DMS114 treated with DMSO at 0.1 percent for 48 hours (cell line): ENCODE results near the gene PGBD1.
A peak's percentile ranks its signal among the peaks of the same experiment; 100 is the strongest.
"Not testable (repeated sequence)": the region's sequence is repeated elsewhere in the genome, so short reads cannot be mapped to it uniquely, and the experiment has no call there.

Experiments used
- DNase-seq: peaks from one replicate; lab custom pipeline; 2025; ENCODE audit not compliant: unreplicated experiment; lab: John Stamatoyannopoulos, UW

The PGBD1 gene

DNA sequence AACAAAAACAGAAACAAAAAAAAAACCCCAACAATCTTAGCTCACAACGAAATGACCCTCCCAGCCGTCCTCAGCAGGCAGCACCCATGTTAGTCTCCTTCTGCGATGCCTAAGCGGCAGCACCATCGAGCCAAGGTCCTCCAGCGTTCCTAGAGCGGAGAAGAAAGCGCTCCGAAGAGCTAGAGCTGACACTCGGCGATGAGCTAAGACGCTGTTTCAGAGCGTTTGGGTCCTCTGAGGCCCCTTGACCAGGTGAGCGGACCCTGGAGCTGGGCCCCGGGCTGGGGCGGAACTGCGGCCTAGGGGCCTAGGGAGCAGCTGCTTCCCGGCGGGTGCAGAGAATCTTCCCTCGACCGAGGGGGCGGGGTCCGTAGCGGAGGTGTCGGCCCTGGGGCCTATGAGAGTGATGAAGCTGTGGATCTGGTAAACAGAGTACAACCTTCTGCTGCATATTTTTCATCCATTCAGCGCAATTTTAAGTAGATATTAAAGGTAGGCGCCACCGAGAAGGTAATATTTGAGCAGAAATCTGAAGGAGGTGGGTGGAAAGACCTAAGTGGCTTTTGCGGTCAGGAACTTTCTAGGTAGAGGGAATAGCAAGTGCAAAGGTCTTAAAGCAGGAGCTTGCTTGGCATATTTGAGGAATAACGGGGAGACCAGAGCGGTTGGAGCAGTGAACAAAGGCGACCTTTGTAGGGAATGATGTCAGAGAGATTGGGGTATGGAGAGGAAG is 14.2 kb upstream of the PGBD1 start, which contains the start of gene ZSCAN26:
ZSCAN26 (plus strand) TSS at position 182 of the 733 bp plus-strand sequence. CDS start 4,777 bp downstream, outside the sequence.
- peak; percentile 92 for DNase-seq

DNA sequence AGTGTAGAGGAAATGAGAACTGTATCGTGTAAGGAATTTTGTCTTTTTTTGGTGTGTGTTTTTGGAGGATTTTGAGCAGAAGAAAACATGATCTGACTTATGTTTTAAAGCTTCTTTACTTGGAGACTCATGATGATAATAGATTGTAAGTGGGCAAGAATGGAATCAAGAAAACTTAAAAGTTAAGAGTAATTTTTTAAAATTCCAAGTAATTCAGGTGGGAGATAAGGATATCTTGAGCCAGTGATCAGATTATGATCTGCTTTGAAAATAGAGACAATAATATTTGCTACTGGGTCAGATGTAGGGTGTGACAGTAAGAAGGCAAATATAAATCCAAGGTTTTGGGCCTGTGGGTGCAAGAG is 13.7 kb upstream of the PGBD1 start:
- no peak for DNase-seq

DNA sequence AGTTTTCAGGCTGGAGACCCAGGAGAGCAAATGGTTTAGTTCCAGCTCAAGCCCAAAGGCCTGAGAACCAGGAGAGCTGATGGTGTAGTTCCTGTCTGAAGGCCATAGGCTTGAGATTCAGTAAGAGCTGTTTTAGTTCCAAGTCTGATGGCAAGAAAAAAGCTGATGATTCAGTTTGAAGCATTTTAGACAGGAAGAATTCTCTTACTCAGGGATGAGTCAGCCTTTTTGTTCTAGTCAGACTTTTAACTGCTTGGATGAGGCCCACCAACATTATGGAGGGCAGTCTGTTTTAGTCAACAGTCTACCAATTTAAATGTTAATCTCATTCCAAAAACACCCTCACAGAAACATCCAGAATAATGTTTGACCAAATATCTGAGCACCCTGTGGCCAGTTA is 11.9 kb upstream of the PGBD1 start:
- DNase-seq: no peak

- DNase-seq: no peak
These were observed 6.5 kb upstream of the PGBD1 start for GRCh38 chr6:28274888-28275287.

DNA sequence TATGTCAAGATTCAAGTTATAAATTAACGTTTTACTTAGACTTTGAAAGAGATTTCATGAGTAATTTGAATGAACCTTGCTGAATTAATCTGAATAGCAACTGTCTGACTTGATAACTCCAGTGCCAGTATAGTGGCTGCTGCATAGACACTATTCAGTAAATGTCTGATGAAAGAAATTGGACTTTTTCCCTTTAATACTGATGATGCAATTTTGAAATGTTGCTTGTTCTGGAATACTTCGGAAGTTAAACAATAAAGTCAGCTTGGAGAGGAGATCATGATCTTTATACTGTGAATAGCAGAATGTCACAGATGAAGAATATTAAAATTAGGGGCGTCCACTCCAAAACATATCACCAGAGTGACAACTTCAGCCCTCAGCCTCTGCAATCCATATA is 3.6 kb upstream of the PGBD1 start:
- DNase-seq: no peak

- no peak for DNase-seq
These were observed 631 bp upstream of the PGBD1 start for GRCh38 chr6:28280595-28281287.

- DNase-seq: no peak
These were observed 1.6 kb downstream of the PGBD1 start for GRCh38 chr6:28282926-28283325.

GRCh38 chr6:28291573-28291972 is 10.2 kb downstream of the PGBD1 start:
- no peak for DNase-seq

DNA sequence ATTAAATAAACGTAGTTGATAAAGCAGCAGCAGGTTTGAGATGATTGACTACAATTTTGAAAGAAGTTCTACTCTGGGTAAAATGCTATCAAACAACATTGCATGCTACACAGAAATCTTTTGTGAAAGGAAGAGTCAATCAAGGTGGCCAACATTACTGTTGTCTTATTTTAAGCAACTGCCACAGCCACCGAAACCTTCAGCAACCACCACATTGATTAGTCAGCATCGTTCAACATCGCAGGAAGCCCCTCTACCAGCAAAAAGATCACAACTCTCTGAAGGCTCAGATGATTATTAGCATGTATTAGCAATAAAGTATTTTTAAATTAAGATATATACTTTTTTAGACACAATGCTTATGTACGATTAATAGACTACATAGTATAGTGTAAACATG is 14.0 kb downstream of the PGBD1 start:
- DNase-seq: no peak

GRCh38 chr6:28296520-28297060 is 15.2 kb downstream of the PGBD1 start:
- no peak for DNase-seq

GRCh38 chr6:28303570-28303969 is 22.2 kb downstream of the PGBD1 start:
- no peak for DNase-seq

GRCh38 chr6:28306363-28306762 is 25.0 kb downstream of the PGBD1 start:
- not testable (repeated sequence) for DNase-seq

- no peak for DNase-seq
These were observed 29.9 kb downstream of the PGBD1 start for GRCh38 chr6:28311139-28311823.

GRCh38 chr6:28312939-28313338 is 31.6 kb downstream of the PGBD1 start:
- DNase-seq: no peak

- no peak for DNase-seq
These were observed 34.3 kb downstream of the PGBD1 start for GRCh38 chr6:28315628-28316027.

DNA sequence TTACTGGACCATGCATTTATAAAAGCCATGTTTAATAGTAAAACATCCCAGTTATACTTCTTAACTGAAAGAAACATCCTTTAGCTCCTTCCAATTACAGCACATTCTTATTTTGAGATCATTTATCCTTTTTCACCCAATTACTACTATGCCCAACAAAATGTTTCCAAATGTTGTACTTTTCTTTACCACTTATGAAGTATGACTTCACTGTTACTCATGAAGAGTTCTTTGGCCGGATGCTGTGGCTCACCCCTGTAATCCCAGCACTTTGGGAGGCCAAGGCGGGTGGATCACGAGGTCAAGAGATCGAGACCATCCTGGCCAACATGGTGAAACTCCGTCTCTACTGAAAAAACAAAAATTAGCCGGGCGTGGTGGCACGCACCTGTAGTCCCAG is 36.5 kb downstream of the PGBD1 start:
- DNase-seq: not testable (repeated sequence)

GRCh38 chr6:28322661-28323060 is 41.3 kb downstream of the PGBD1 start:
- no peak for DNase-seq

- DNase-seq: no peak
These were observed 42.5 kb downstream of the PGBD1 start for GRCh38 chr6:28323813-28324424.

DNA sequence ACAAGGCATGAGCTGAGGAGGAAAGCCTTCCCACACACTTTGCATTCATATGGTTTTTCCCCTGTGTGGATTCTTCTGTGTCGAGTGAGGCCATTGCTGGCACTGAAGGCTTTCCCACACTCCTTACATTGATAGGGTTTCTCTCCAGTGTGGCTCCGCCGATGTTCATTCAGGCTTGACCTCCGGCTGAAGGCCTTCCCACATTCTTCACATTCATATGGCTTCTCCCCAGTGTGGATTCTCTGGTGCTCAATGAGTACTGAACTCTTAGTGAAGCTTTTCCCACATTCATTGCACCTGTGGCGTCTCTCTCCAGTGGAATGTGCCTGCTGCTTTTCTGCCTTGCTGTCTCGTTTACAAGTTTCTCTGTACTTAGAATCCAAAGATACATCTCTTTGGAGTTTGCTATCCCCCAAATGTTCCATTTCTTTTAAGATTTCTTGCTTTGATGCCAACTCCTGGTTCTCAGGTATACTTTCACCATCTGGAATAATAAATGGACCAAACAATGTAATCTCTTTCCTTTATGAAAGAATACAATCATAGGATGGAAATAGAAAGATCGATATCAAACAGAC is 45.1 kb downstream of the PGBD1 start:
- no peak for DNase-seq

DNA sequence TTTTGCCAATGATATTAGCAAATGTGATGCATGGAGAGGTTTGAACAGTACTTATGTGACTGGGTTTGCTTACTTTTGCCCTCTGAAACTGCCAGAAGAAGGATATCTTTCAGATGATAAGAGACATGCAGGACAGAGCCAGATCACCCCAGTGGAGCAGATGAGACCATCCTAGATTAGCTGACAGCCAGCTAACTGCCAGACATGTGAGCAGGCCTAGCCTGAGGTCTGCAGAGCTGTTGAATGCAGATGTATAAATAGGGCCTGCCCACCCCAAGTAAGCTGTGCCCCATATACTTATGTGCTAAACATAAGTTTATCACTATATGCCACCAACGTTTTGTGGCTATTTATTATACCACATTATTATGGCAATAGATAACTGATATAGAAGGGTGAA is 48.7 kb downstream of the PGBD1 start:
- no peak for DNase-seq

DNA sequence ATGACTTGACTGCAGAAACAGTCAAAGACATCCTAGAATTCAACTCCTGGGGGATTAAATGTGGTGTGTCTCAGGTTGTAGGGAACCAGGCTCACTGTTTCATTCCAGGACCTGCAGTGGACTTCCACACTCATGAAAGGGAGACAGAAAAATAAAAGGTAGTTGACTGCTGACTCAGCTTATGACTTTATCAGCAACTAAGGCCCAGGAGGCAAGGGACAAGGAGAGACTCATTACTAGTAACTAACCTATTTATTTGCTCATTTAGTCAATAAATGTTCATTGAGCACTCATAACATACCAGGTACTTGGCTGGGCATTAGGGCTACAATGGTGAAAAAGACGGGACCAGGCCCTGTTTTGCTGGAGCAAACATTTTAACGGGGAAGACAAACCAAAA is 51.7 kb downstream of the PGBD1 start:
- no peak for DNase-seq
